Upper lobe of left lung (tissue), 6 donors: ENCODE results near the gene TXNDC2. TPM values are rescaled to one million over a fixed set of nuclear protein-coding genes. Genes with fewer than 3 reads are reported as not detected.

Source experiments
- ATAC-seq, 2 donors: fragments of 200-7000 bp; cut with Tn5 transposase; one replicate each; pipeline ENCODE4 v1.9.1; 2022; ENCODE audit warnings: mild to moderate bottlenecking in 2 of 2, moderate library complexity in 2 of 2; ENCODE audit not compliant: low FRiP score in 2 of 2
- DNase-seq, 2 donors: peaks; one replicate each; pipeline ENCODE4 v3.0.0-alpha.2; 2019 to 2020
- H3K27ac ChIP-seq, 4 donors: fragments of 200-600 bp; sonication (generic); one replicate each; pipeline ENCODE4 v1.5.1; 2016 to 2019
- H3K27me3 ChIP-seq, 4 donors: fragments of 200-600 bp; sonication (generic); one replicate each; pipeline ENCODE4 v1.5.1; 2017 to 2019
- H3K36me3 ChIP-seq, 4 donors: fragments of 200-600 bp; sonication (generic); one replicate each; pipeline ENCODE4 v1.5.1; 2016 to 2019
- H3K4me1 ChIP-seq, 4 donors: fragments of 200-600 bp; sonication (generic); one replicate each; pipeline ENCODE4 v1.5.1; 2018 to 2019
- H3K4me3 ChIP-seq, 4 donors: fragments of 200-600 bp; sonication (generic); one replicate each; pipeline ENCODE4 v1.5.1; 2017 to 2019; ENCODE audit warnings: mild to moderate bottlenecking in 2 of 4, moderate library complexity in 1 of 4
- H3K9me3 ChIP-seq, 4 donors: fragments of 200-600 bp; sonication (generic); one replicate each; pipeline ENCODE4 v1.5.1; 2018 to 2019
- EP300 ChIP-seq, 4 donors: sonication (generic); formaldehyde crosslinking; IDR thresholded peaks; one replicate each; pipeline ENCODE4 v1.5.1; 2017; ENCODE audit warnings: antibody characterized with exemption in 4 of 4, control low read depth in 2 of 4
- POLR2A ChIP-seq, 4 donors: fragments of 450-650 bp; IDR thresholded peaks; one replicate each; pipeline ENCODE4 v1.5.1; 2016 to 2017; ENCODE audit warnings: antibody characterized with exemption in 4 of 4, mild to moderate bottlenecking in 2 of 4
- POLR2AphosphoS5 ChIP-seq, 2 donors: sonication (generic); formaldehyde crosslinking; IDR thresholded peaks; one replicate each; pipeline ENCODE4 v1.5.1; 2017; ENCODE audit warnings: antibody characterized with exemption in 2 of 2
- WGBS, 2 donors: methylation state at CpG; one replicate each; pipeline ENCODE4 v1.1.5; 2017 to 2018; 5-methylcytosine and 5-hydroxymethylcytosine counted together
- total RNA-seq, 6 donors: library from RNA; depleted of rRNA in 4 of 6; stranded (reverse); fragments of >200 nt in 4 of 6; gene quantifications; one replicate each; pipeline versions ENCODE4 v1.1.0 to v1.2.1, GENCODE V29; 2016 to 2021
- TF ChIP-seq, protein P1 (sequence below), 6 experiments: fragments of 450-650 bp in 4 of 6; fragments of 200-600 bp in 2 of 6; sonication (generic) in 2 of 6; IDR thresholded peaks; one replicate each; pipeline ENCODE4 v1.5.1; 2016 to 2019; ENCODE audit warnings: antibody characterized with exemption in 6 of 6
- donor health status: DM: no; HTN: no; CAD: no; lungs with moderate emphysema.
- donor health status: DM: no; HTN: yes; CAD: no; lungs with severe emphysema.

TXNDC2 gene
- total RNA-seq, 6 donors from 2014 or later = 0.30 to 0.49 (median 0.33) TPM; not detected in 3

DNA sequence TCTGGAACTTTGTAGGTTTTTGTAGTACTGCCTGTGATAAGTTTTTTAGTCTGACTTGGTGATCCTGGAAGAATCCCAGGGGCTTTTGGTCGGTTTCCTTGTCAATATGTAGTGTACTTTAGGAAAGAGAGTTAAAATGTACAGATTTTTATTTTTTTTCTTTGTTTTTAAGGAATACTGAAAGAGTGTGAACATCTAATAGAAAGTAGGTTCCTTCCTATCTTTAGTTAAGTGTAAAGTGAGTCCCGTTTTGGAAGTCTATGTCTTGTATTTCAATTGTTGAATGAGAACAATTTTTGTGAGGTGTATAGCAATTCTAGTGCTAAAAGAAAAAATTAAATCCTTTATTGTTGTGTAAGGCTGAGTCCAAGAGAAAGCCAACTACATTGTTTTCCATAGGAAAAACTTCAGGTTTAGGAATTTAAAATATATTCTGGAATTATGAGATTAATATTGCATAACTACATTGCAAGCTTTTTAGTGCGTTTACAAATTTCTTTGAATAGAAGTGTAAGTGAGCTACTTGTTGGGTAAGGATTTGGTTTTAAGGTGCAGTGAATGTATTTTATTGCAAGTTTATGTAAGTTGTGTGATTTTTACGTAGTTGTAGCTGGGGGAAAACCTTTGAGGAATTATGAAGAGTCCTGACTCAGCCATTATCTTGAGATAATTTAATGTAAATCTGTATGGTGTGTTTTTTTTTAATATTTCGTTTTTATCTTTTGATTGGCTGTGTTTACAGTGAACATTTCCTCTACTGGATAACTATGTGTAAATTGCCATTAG is 29.7 kb downstream of the TXNDC2 start:
- H3K4me1 ChIP-seq = peaks cover 42 to 59% (median 52%) of the 10 kb centered on the region in 4 donors
- DNase-seq = no peak

DNA sequence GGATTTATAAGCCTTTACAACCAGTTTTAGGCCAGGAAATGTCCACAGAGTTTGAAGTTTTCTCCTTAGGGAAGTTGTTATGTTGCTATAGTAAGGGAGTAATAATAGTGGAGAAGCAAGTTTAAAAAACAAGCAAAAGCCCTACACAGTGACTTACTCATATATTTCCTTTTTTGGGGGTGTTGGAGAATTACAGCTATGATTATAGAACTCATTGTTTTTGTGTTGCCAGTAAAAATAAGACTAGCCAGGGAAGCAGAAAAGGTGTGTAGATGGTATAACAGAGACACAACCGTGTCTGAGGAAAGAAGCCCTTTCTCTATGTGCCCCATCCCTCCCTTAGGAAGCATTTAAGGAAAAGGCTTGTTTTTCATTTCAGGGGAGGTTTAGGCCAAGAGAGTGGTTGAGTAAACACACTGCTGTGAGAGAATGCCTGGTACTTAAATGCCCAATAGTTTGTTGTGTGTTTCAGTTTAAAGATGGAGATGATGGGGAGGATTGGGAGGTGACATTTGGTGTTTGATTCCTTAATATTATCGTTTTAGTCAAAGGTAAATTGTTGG is 30.4 kb downstream of the TXNDC2 start:
- TF ChIP-seq, protein P1, sequence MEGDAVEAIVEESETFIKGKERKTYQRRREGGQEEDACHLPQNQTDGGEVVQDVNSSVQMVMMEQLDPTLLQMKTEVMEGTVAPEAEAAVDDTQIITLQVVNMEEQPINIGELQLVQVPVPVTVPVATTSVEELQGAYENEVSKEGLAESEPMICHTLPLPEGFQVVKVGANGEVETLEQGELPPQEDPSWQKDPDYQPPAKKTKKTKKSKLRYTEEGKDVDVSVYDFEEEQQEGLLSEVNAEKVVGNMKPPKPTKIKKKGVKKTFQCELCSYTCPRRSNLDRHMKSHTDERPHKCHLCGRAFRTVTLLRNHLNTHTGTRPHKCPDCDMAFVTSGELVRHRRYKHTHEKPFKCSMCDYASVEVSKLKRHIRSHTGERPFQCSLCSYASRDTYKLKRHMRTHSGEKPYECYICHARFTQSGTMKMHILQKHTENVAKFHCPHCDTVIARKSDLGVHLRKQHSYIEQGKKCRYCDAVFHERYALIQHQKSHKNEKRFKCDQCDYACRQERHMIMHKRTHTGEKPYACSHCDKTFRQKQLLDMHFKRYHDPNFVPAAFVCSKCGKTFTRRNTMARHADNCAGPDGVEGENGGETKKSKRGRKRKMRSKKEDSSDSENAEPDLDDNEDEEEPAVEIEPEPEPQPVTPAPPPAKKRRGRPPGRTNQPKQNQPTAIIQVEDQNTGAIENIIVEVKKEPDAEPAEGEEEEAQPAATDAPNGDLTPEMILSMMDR (IDR thresholded peaks at IDR 0.05) = no peak
- TF ChIP-seq EP300 (IDR thresholded peaks at IDR 0.05) (no peak), POLR2AphosphoS5 (IDR thresholded peaks at IDR 0.05) (no peak), POLR2A (IDR thresholded peaks at IDR 0.05) (no peak)
- peak overlapping the region; percentile 73 to 96 (median 88) for H3K4me3 ChIP-seq
- H3K27me3 ChIP-seq = no peaks in the 10 kb centered on the region
- no peaks in the 10 kb centered on the region for H3K9me3 ChIP-seq
- peaks cover 48 to 66% (median 59%) of the 10 kb centered on the region in 4 donors for H3K4me1 ChIP-seq
- DNase-seq = no peak
- H3K27ac ChIP-seq = peak overlapping the region; percentile 94 to 100 (median 100)
- H3K36me3 ChIP-seq = no peaks in the 10 kb centered on the region
- 7 to 20% methylated on average over 2 of the region's 2 CpGs for WGBS, 2 donors
- ATAC-seq = no peak

More for the DNA sequence above, 29.7 kb downstream of the TXNDC2 start:
- no peaks in the 10 kb centered on the region for H3K9me3 ChIP-seq
- H3K27me3 ChIP-seq = no peaks in the 10 kb centered on the region
- TF ChIP-seq, protein P1 (IDR thresholded peaks at IDR 0.05) = no peak
- no peak for TF ChIP-seq POLR2A (IDR thresholded peaks at IDR 0.05)
- TF ChIP-seq EP300 (IDR thresholded peaks at IDR 0.05) = no peak
- TF ChIP-seq POLR2AphosphoS5 (IDR thresholded peaks at IDR 0.05) = no peak
- no peaks in the 10 kb centered on the region for H3K36me3 ChIP-seq
- H3K27ac ChIP-seq = peak overlapping the region; percentile 94 to 100 (median 100)
- H3K4me3 ChIP-seq = peak overlapping the region; percentile 73 to 96 (median 88)
- ATAC-seq = no peak
- 6 to 9% methylated on average over 5 of the region's 5 CpGs for whole genome bisulfite sequencing, 2 donors

DNA sequence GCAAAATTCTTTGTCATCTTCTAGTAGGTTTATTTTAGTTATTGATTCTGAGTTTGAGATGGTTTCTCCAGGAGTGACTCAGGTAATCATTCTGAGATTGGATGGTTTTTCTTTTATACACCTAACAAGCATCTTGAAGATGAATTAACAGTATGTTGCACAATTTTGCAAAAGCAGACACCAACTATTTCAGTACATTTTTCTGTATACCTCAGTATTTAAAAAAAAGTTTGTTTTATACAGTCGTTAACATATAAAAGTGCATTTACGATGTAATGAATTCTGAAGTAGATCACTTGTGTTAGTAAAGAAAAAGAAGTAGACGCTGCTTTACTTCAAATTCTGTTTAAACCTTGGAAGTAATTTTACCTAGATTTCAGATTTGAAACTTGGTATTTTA is 31.0 kb downstream of the TXNDC2 start:
- no peak for ATAC-seq
- WGBS, 2 donors = 70 to 73% methylated on average over 3 of the region's 3 CpGs
- Histone ChIP-seq H3K4me1 (peaks cover 53 to 72% (median 63%) of the 10 kb centered on the region in 4 donors), H3K36me3 (no peaks in the 10 kb centered on the region), H3K27ac (peak overlapping the region in 3 of 4 donors; percentile 94 to 100 (median 99)), H3K9me3 (no peaks in the 10 kb centered on the region), H3K4me3 (peak overlapping the region in 2 of 4 donors; percentile 82 to 96), H3K27me3 (no peaks in the 10 kb centered on the region)
- no peak for DNase-seq
- TF ChIP-seq POLR2AphosphoS5 (IDR thresholded peaks at IDR 0.05) (no peak), EP300 (IDR thresholded peaks at IDR 0.05) (no peak), POLR2A (IDR thresholded peaks at IDR 0.05) (no peak)
- TF ChIP-seq, protein P1 (IDR thresholded peaks at IDR 0.05) = no peak

DNA sequence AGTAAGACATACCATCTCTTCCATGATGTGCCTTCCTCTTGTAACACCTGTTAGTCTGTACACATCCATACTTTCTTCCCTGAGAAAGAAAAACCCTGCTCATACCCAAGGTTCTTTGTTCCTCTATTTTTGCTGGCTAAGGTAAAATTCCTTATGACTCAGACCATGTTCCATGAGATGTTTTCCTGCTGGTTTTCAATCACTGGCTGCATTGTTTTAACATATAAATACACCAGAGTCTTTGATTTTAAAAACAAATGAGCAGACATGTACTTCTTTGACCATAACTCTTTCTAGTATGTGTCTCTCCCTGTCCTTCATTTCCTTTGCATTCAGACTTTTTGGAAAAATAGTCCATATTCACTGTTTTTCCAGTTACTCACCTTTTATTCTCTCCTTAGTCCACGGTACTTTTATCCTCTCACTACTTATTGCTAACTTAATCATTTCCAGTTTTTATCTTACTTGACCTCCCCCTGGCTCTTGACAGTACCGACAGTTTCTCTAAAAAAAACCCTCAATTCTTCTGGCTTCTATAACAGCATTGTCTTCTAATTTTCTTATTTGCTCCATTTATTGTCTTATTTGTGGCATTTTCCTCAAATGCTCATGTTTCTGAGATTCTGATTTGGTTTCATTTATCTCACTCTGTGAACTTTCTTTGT is 32.4 kb downstream of the TXNDC2 start:
- ATAC-seq = no peak
- H3K9me3 ChIP-seq = no peaks in the 10 kb centered on the region
- H3K27me3 ChIP-seq = no peaks in the 10 kb centered on the region
- TF ChIP-seq POLR2AphosphoS5 (IDR thresholded peaks at IDR 0.05) (no peak), EP300 (IDR thresholded peaks at IDR 0.05) (no peak), POLR2A (IDR thresholded peaks at IDR 0.05) (no peak)
- TF ChIP-seq, protein P1 (IDR thresholded peaks at IDR 0.05) = no peak
- no peaks in the 10 kb centered on the region for H3K36me3 ChIP-seq
- H3K4me1 ChIP-seq = peaks cover 58 to 78% (median 69%) of the 10 kb centered on the region in 4 donors
- no peak for DNase-seq
- peak overlapping the region in 3 of 4 donors; percentile 22 to 100 (median 99) for H3K27ac ChIP-seq
- H3K4me3 ChIP-seq = no peak overlapping the region
- WGBS, 2 donors = 19 to 29% methylated on average over 2 of the region's 2 CpGs
